ENCODE data around the gene UFC1. TPM values are rescaled to one million over a fixed set of nuclear protein-coding genes. Genes with fewer than 3 reads are reported as not detected.

Gene UFC1
- total and polyA plus RNA-seq, 2 experiments from 2014 or later, result 57.5 to 77.0 TPM

- no peaks in the 10 kb centered on the region for H3K36me3 ChIP-seq (ENCODE audit: insufficient read depth)
- peaks cover 8% of the 10 kb centered on the region for H3K27me3 Mint-ChIP-seq (ENCODE audit: insufficient read depth, low read depth, poor library complexity)
- peaks cover 7% of the 10 kb centered on the region for H3K4me1 Mint-ChIP-seq
- H3K27ac Mint-ChIP-seq, result no peak overlapping the region
- no peak overlapping the region for H3K4me3 Mint-ChIP-seq
- 0 out of 2 replicates have a peak, but pooled peaks cover 3% of the 10 kb centered on the region for H3F3A ChIP-seq (replicated peaks; ENCODE audit: low read depth)
- H3K27me3 ChIP-seq (ENCODE audit: insufficient read depth), result no peaks in the 10 kb centered on the region
- H3K9me2 ChIP-seq (ENCODE audit: insufficient read depth), result no peaks in the 10 kb centered on the region
- H2AFZ ChIP-seq, result no peak overlapping the region
- TF ChIP-seq ZNF114 (CRISPR knock-in tag; IDR thresholded peaks at IDR 0.05) (no peak), EZH2phosphoT487 (IDR thresholded peaks at IDR 0.05; ENCODE audit: unreplicated experiment) (no peak), ETS1 (IDR thresholded peaks at IDR 0.05) (no peak), STAT1 (IDR thresholded peaks at IDR 0.05; ENCODE audit: unreplicated experiment) (no peak), ZNF331 (CRISPR knock-in tag; IDR thresholded peaks at IDR 0.05; ENCODE audit: low read depth) (no peak), NANOG (IDR thresholded peaks at IDR 0.05; ENCODE audit: borderline replicate concordance) (no peak), CREB1 (CRISPR knock-in tag; IDR thresholded peaks at IDR 0.05; ENCODE audit: low read depth) (no peak)
- no peaks in the 10 kb centered on the region for H3K79me2 ChIP-seq (replicated peaks; ENCODE audit: insufficient read depth)
- ATAC-seq (no peak), DNase-seq (ENCODE audit: low spot score) (no peak)
- no peaks in the 10 kb centered on the region for H4K20me1 ChIP-seq (replicated peaks; ENCODE audit: insufficient read depth)
- H3K9me3 Mint-ChIP-seq, result no peaks in the 10 kb centered on the region
- H3K4me2 ChIP-seq, result no peak overlapping the region
- H3K27ac ChIP-seq (ENCODE audit: low read depth), result no peak overlapping the region
- no peak overlapping the region for H3K4me3 ChIP-seq
- peaks cover 2% of the 10 kb centered on the region; the same call in 1 of the 2 replicates for H3K4me1 ChIP-seq (ENCODE audit: insufficient read depth)
- peaks cover 8% of the 10 kb centered on the region; the same call in 2 of the 3 replicates for H3K36me3 Mint-ChIP-seq (ENCODE audit: low read depth)
Measured at GRCh38 chr1:161187311-161187710, 33.5 kb downstream of the UFC1 start.

GRCh38 chr1:161188381-161188780, 34.6 kb downstream of the UFC1 start:
- peaks cover 2% of the 10 kb centered on the region; the same call in 1 of the 2 replicates for H3K4me1 ChIP-seq (ENCODE audit: insufficient read depth)
- Mint-ChIP-seq H3K27ac (no peak overlapping the region), H3K27me3 (ENCODE audit: insufficient read depth, low read depth, poor library complexity) (peaks cover 8% of the 10 kb centered on the region), H3K4me1 (peaks cover 14% of the 10 kb centered on the region), H3K9me3 (no peaks in the 10 kb centered on the region), H3K4me3 (no peak overlapping the region), H3K36me3 (ENCODE audit: low read depth) (peaks cover 8% of the 10 kb centered on the region; the same call in 2 of the 3 replicates)
- no peaks in the 10 kb centered on the region for H4K20me1 ChIP-seq (replicated peaks; ENCODE audit: insufficient read depth)
- ATAC-seq, result no peak
- H3K27ac ChIP-seq (ENCODE audit: low read depth), result no peak overlapping the region
- H3K27me3 ChIP-seq (ENCODE audit: insufficient read depth), result no peaks in the 10 kb centered on the region
- 0 out of 2 replicates have a peak, but pooled peaks cover 3% of the 10 kb centered on the region for H3F3A ChIP-seq (replicated peaks; ENCODE audit: low read depth)
- no peaks in the 10 kb centered on the region for H3K9me2 ChIP-seq (ENCODE audit: insufficient read depth)
- DNase-seq (ENCODE audit: low spot score), result no peak
- no peaks in the 10 kb centered on the region for H3K36me3 ChIP-seq (ENCODE audit: insufficient read depth)
- H3K4me3 ChIP-seq, result no peak overlapping the region
- H2AFZ ChIP-seq, result no peak overlapping the region
- no peaks in the 10 kb centered on the region for H3K79me2 ChIP-seq (replicated peaks; ENCODE audit: insufficient read depth)
- no peak overlapping the region for H3K4me2 ChIP-seq
- TF ChIP-seq EZH2 (IDR thresholded peaks at IDR 0.05; ENCODE audit: low read depth, unreplicated experiment) (no peak), REST (IDR thresholded peaks at IDR 0.05; ENCODE audit: unreplicated experiment) (no peak), ZNF462 (CRISPR knock-in tag; IDR thresholded peaks at IDR 0.05) (no peak), ZNF331 (CRISPR knock-in tag; IDR thresholded peaks at IDR 0.05; ENCODE audit: low read depth) (no peak), ETS1 (IDR thresholded peaks at IDR 0.05) (no peak), EZH2phosphoT487 (IDR thresholded peaks at IDR 0.05; ENCODE audit: unreplicated experiment) (no peak)
